Body of pancreas (tissue), 4 donors: ENCODE data around the gene MAGEB1. TPM values are rescaled to one million over a fixed set of nuclear protein-coding genes. Genes with fewer than 3 reads are reported as not detected.
A peak's percentile ranks its signal among the peaks of the same experiment; 100 is the strongest.

Experiments
- ATAC-seq: fragments of 150-250 bp; one replicate; pipeline ENCODE4 v1.9.1; 2016
- DNase-seq, 4 donors: peaks; one replicate each; pipeline ENCODE4 v3.0.0-alpha.2; 2019
- H3K27ac ChIP-seq, 4 donors: fragments of 200-600 bp; sonication (generic); 1 replicate in 3 of 4; 2 replicates in 1 of 4; pipeline versions ENCODE4 v1.5.1 to v1.6.1; 2016 to 2019; ENCODE audit warnings: mild to moderate bottlenecking in 1 of 4, mixed read lengths in 1 of 4, moderate library complexity in 1 of 4
- H3K27me3 ChIP-seq, 2 donors: fragments of 200-600 bp; sonication (generic); one replicate each; pipeline ENCODE4 v1.6.0; 2016; ENCODE audit warnings: mild to moderate bottlenecking in 1 of 2
- H3K36me3 ChIP-seq, 2 donors: fragments of 200-600 bp; sonication (generic); replicated peaks in 1 of 2; 2 replicates each; pipeline ENCODE4 v1.5.1; 2016; ENCODE audit warnings: low read depth in 2 of 2; ENCODE audit not compliant: insufficient read depth in 1 of 2
- H3K4me1 ChIP-seq: fragments of 200-600 bp; sonication (generic); one replicate; pipeline ENCODE4 v1.6.0; 2016
- H3K4me3 ChIP-seq, 2 donors: fragments of 200-600 bp; sonication (generic); 1 replicate in 1 of 2; 2 replicates in 1 of 2; pipeline ENCODE4 v1.5.1; 2016 to 2019
- H3K9me3 ChIP-seq, 3 donors: fragments of 200-600 bp; sonication (generic); 1 replicate in 2 of 3; 2 replicates in 1 of 3; pipeline ENCODE4 v1.5.1; 2016
- POLR2A ChIP-seq, 3 donors: fragments of 450-650 bp; IDR thresholded peaks; one replicate each; pipeline ENCODE4 v1.6.1; 2016; ENCODE audit warnings: antibody characterized with exemption in 3 of 3, mild to moderate bottlenecking in 2 of 3
- WGBS, 2 donors: methylation state at CpG; one replicate each; pipeline ENCODE4 v1.1.5; 2017; 5-methylcytosine and 5-hydroxymethylcytosine counted together
- intact Hi-C: fragments of 100-400 bp; cut with DNase I; formaldehyde crosslinking; loops from one replicate; pipeline ENCODE4 v1.15.1; 2023
- total RNA-seq, 2 donors: library from RNA; depleted of rRNA; stranded (reverse); fragments of >200 nt; gene quantifications; one replicate each; pipeline ENCODE4 v1.1.0, GENCODE V29; 2016
- TF ChIP-seq, protein P1 (sequence below), 7 experiments: fragments of 450-650 bp in 4 of 7; fragments of 200-600 bp in 3 of 7; sonication (generic) in 3 of 7; IDR thresholded peaks; one replicate each; pipeline ENCODE4 v1.5.1; 2016 to 2019; ENCODE audit warnings: antibody characterized with exemption in 7 of 7

The MAGEB1 gene
- total RNA-seq, 2 donors from 2014 or later: not detected

DNA sequence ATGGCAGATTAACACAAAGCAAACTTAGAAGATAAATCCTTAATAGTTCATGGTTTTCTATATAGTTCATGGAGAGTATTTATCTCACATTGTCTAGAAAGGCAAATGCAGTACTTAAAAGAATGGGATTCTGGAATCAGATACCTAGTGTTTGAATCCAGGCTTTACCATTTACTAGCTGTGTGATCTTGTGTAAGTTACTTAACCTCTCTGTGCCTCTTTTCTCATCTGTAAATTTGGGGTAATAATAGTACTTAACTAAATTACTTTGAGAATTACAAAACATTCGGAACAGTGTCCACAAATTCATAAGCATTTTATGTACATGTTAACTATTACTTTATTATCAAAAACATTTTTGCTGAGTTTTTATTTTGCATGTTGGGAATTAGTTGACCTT, 15.8 kb downstream of the MAGEB1 start:
- Histone ChIP-seq H3K9me3 (no peaks in the 10 kb centered on the region), H3K27me3 (no peaks in the 10 kb centered on the region), H3K36me3 (no peaks in the 10 kb centered on the region), H3K4me3 (no peak overlapping the region), H3K4me1 (no peaks in the 10 kb centered on the region), H3K27ac (no peak overlapping the region)
- WGBS, 2 donors: 43 to 69% methylated on average over 1 of the region's 1 CpG
- intact Hi-C loops: no loop called here
- DNase-seq (no peak), ATAC-seq (no peak)
- no peak for TF ChIP-seq POLR2A (IDR thresholded peaks at IDR 0.05)
- TF ChIP-seq, protein P1, sequence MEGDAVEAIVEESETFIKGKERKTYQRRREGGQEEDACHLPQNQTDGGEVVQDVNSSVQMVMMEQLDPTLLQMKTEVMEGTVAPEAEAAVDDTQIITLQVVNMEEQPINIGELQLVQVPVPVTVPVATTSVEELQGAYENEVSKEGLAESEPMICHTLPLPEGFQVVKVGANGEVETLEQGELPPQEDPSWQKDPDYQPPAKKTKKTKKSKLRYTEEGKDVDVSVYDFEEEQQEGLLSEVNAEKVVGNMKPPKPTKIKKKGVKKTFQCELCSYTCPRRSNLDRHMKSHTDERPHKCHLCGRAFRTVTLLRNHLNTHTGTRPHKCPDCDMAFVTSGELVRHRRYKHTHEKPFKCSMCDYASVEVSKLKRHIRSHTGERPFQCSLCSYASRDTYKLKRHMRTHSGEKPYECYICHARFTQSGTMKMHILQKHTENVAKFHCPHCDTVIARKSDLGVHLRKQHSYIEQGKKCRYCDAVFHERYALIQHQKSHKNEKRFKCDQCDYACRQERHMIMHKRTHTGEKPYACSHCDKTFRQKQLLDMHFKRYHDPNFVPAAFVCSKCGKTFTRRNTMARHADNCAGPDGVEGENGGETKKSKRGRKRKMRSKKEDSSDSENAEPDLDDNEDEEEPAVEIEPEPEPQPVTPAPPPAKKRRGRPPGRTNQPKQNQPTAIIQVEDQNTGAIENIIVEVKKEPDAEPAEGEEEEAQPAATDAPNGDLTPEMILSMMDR (IDR thresholded peaks at IDR 0.05): no peak

DNA sequence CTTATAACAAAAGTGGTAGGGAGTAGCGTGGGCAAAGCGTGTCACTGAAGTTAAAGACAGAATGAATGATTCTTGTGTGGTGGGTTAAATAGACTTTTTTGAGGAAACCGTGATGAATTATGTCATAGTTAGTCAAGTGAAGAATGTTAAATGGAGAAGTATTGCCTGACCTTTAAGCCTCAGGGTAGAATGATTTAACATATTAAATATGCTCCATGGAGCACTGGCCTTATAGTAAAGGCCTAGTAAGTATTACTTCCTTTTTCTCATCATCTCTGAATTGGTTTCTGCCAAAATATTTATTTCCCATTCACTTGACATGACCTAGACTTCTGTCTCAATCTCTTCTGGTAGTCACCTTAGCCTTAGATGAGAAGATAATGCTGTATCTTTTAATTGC, 23.7 kb downstream of the MAGEB1 start:
- Histone ChIP-seq H3K27me3 (no peaks in the 10 kb centered on the region), H3K27ac (no peak overlapping the region), H3K36me3 (no peaks in the 10 kb centered on the region), H3K4me3 (no peak overlapping the region), H3K9me3 (no peaks in the 10 kb centered on the region), H3K4me1 (no peaks in the 10 kb centered on the region)
- 82 to 91% methylated on average over 2 to 3 of the region's 3 CpGs for WGBS, 2 donors
- DNase-seq (no peak), ATAC-seq (no peak)
- intact Hi-C loops: no loop called here
- no peak for TF ChIP-seq POLR2A (IDR thresholded peaks at IDR 0.05)
- TF ChIP-seq, protein P1 (IDR thresholded peaks at IDR 0.05): no peak

DNA sequence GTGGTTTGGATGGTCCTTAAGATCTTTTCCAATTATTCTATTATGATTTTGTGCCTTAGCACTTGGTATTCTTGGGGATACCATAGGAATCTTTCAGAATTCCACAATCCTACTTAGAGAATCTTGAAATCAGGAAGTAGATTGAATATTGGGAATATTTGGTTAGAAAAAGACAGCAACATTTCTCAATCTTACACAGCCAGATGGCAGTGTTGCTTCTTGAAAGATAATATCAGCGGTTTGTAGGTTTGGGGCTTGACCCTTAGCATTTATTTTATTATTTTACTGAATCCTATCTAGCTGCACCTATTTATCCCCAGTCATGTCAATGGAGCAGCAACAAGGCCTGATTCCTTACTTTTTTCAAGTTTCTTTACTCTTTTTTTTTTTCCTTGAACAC, 28.6 kb downstream of the MAGEB1 start:
- no peaks in the 10 kb centered on the region for H3K36me3 ChIP-seq
- H3K27ac ChIP-seq: no peak overlapping the region
- intact Hi-C loops: no loop called here
- H3K4me3 ChIP-seq: no peak overlapping the region
- DNase-seq (no peak), ATAC-seq (no peak)
- TF ChIP-seq, protein P1 (IDR thresholded peaks at IDR 0.05): peak in 4 of 7 experiments; percentile 24 to 41 (median 30)
- TF ChIP-seq POLR2A (IDR thresholded peaks at IDR 0.05): no peak
- no peaks in the 10 kb centered on the region for H3K4me1 ChIP-seq
- H3K27me3 ChIP-seq: no peaks in the 10 kb centered on the region
- WGBS, 2 donors: 0 to 5% methylated on average over 1 of the region's 1 CpG
- no peaks in the 10 kb centered on the region for H3K9me3 ChIP-seq

DNA sequence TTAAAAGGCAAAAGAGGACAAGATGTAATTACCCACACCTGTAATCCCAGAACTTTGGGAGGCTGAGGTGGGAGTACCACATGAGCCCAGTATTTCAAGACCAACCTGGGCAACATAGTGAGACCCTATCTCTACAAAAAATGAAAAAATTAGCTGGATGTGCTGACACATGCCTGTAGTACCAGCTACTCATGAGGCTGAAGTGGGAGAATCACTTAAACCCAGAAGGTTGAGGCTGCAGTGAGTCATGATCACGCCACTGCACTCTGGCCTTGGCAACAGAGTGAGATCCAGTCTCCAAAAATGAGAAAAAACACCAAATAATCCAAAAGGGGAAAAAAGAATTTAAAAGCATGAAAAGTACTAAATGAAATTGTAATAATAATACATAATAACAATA, 31.4 kb downstream of the MAGEB1 start:
- DNase-seq: no peak
- no peak overlapping the region for H3K27ac ChIP-seq
- H3K36me3 ChIP-seq: no peaks in the 10 kb centered on the region
- H3K9me3 ChIP-seq: no peaks in the 10 kb centered on the region
- ATAC-seq: no peak
- no peak overlapping the region for H3K4me3 ChIP-seq
- no peaks in the 10 kb centered on the region for H3K27me3 ChIP-seq
- TF ChIP-seq, protein P1 (IDR thresholded peaks at IDR 0.05): no peak
- TF ChIP-seq POLR2A (IDR thresholded peaks at IDR 0.05): no peak
- 0 to 67% methylated on average over 1 of the region's 1 CpG for WGBS, 2 donors
- intact Hi-C loops: no loop called here
- H3K4me1 ChIP-seq: no peaks in the 10 kb centered on the region

DNA sequence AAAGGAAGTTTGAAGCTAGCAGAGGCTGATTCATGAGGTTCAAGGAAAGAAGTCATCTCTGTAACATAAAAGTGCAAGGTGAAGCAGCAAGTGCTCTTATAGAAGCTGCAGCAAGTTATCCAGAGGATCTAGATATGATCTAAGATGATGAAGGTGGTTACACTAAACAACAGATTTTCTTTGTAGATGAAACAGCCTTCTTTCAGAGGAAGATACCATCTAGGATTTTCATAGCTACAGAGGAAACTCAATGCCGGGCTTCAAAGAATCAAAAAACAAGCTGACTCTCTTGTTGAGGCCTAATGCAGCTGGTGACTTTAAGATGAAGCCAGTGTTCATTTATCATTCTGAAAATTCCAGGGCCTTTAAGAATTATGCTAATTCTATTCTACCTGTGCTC, 33.5 kb downstream of the MAGEB1 start:
- no peaks in the 10 kb centered on the region for H3K4me1 ChIP-seq
- no peak for DNase-seq
- intact Hi-C loops: no loop called here
- no peaks in the 10 kb centered on the region for H3K36me3 ChIP-seq
- TF ChIP-seq, protein P1 (IDR thresholded peaks at IDR 0.05): no peak
- TF ChIP-seq POLR2A (IDR thresholded peaks at IDR 0.05): no peak
- H3K27ac ChIP-seq: no peak overlapping the region
- no peaks in the 10 kb centered on the region for H3K9me3 ChIP-seq
- H3K27me3 ChIP-seq: no peaks in the 10 kb centered on the region
- H3K4me3 ChIP-seq: no peak overlapping the region
- 91% methylated on average over 1 of the region's 1 CpG for WGBS, 2 donors
- ATAC-seq: no peak
